NT2/D1 (cell line): ENCODE measurements around the gene HAAO.

Experiments used
- SUZ12 ChIP-seq: IDR thresholded peaks from 2 replicates; pipeline ENCODE4 v1.6.1; 2011; ENCODE audit not compliant: insufficient read length, insufficient read depth; ENCODE audit errors: extremely low read depth
- YY1 ChIP-seq: IDR thresholded peaks from 2 replicates; pipeline ENCODE4 v1.6.1; 2011; ENCODE audit not compliant: insufficient read length, insufficient read depth
- ZNF274 ChIP-seq: IDR thresholded peaks from 2 replicates; pipeline ENCODE4 v1.6.1; 2011; ENCODE audit warnings: mild to moderate bottlenecking, low read depth, low read length

- TF ChIP-seq YY1 (no peak), ZNF274 (no peak), SUZ12 (no peak)
Measured at GRCh38 chr2:42787424-42787787, 5.0 kb downstream of the HAAO start.
